H1 (cell line): ENCODE data around the gene DVL3. TPM values are rescaled to one million over a fixed set of nuclear protein-coding genes. Genes with fewer than 3 reads are reported as not detected.

ENCODE experiments used
- CTCF ChIA-PET: fragments of 300-600 bp; sonication (Branson Sonifier 250); formaldehyde crosslinking; loops from one replicate; lab custom pipeline; 2021; ENCODE audit not compliant: partially characterized antibody; lab: Charles Lee
- POLR2A ChIA-PET: fragments of 300-600 bp; sonication (Branson Sonifier 250); formaldehyde crosslinking; loops from one replicate; lab custom pipeline; 2021; ENCODE audit warnings: inconsistent platforms; ENCODE audit not compliant: partially characterized antibody; lab: Charles Lee
- DNase-seq, 2 experiments: peaks; one replicate each; pipeline versions ENCODE4 v3.0.0 to v3.0.0-alpha.2; 2010 to 2022; ENCODE audit warnings: low spot score in 2 of 2, low read depth in 1 of 2, mixed read lengths in 1 of 2
- FAIRE-seq: peaks from 2 replicates; lab custom pipeline; 2011; peaks lifted over from hg19 to GRCh38; lab: Jason Lieb, UNC
- H2AFZ ChIP-seq: 2 replicates; pipeline ENCODE4 v1.8.1; 2012; ENCODE audit warnings: low read length, inconsistent platforms
- H2AK5ac ChIP-seq: 2 replicates; pipeline ENCODE4 v1.6.1; 2013; ENCODE audit warnings: low read depth, low read length
- H2BK120ac ChIP-seq: replicated peaks from 2 replicates; pipeline ENCODE3; 2013; ENCODE audit warnings: low read depth, low read length, inconsistent platforms
- H2BK12ac ChIP-seq: 2 replicates; pipeline ENCODE4 v1.6.1; 2013; ENCODE audit warnings: low read depth, low read length
- H2BK15ac ChIP-seq: 2 replicates; pipeline ENCODE4 v1.6.1; 2013; ENCODE audit warnings: low read length
- H2BK20ac ChIP-seq: 2 replicates; pipeline ENCODE4 v1.6.1; 2013; ENCODE audit warnings: low read length
- H2BK5ac ChIP-seq: 2 replicates; pipeline ENCODE4 v1.6.1; 2013; ENCODE audit warnings: low read depth, low read length
- H3K14ac ChIP-seq: 2 replicates; pipeline ENCODE4 v1.6.1; 2013; ENCODE audit warnings: inconsistent platforms; ENCODE audit not compliant: insufficient read length
- H3K18ac ChIP-seq: 2 replicates; pipeline ENCODE4 v1.6.1; 2013; ENCODE audit warnings: low read length; ENCODE audit errors: extremely low read depth
- H3K23ac ChIP-seq: 2 replicates; pipeline ENCODE4 v1.6.1; 2013; ENCODE audit warnings: inconsistent platforms; ENCODE audit not compliant: insufficient read length
- H3K23me2 ChIP-seq: 2 replicates; pipeline ENCODE4 v1.6.1; 2013; ENCODE audit warnings: low read depth, low read length
- H3K27ac ChIP-seq: 2 replicates; pipeline ENCODE4 v1.6.1; 2011; ENCODE audit warnings: low read depth, low read length, inconsistent platforms
- H3K27me3 ChIP-seq, 4 experiments: replicated peaks in 1 of 4; 1 replicate in 1 of 4; 2 replicates in 3 of 4; pipeline versions ENCODE4 v1.6.1 to v1.8.1; 2011 to 2013; ENCODE audit warnings: low read length in 3 of 4, mild to moderate bottlenecking in 3 of 4, inconsistent platforms in 2 of 4, mixed read lengths in 2 of 4, moderate library complexity in 1 of 4; ENCODE audit not compliant: control insufficient read depth in 3 of 4, insufficient read depth in 3 of 4; ENCODE audit errors: extremely low read depth in 1 of 4
- H3K36me3 ChIP-seq, 4 experiments: 2 replicates each; pipeline versions ENCODE4 v1.6.1 to v1.8.1; 2011 to 2013; ENCODE audit warnings: mild to moderate bottlenecking in 4 of 4, low read length in 3 of 4, moderate library complexity in 2 of 4, control low read depth in 1 of 4, inconsistent platforms in 1 of 4; ENCODE audit not compliant: insufficient read depth in 4 of 4, control insufficient read depth in 2 of 4
- H3K4ac ChIP-seq: replicated peaks from 2 replicates; pipeline ENCODE3; 2013; ENCODE audit warnings: low read length, low read depth, mixed read lengths, inconsistent platforms; ENCODE audit not compliant: insufficient read length
- H3K4me1 ChIP-seq, 4 experiments: replicated peaks in 1 of 4; 1 replicate in 1 of 4; 2 replicates in 3 of 4; pipeline versions ENCODE4 v1.6.1 to v1.8.1; 2011 to 2013; ENCODE audit warnings: low read length in 3 of 4, inconsistent platforms in 2 of 4, mixed read lengths in 1 of 4; ENCODE audit not compliant: insufficient read depth in 4 of 4, control insufficient read depth in 3 of 4
- H3K4me2 ChIP-seq, 2 experiments: 2 replicates each; pipeline versions ENCODE4 v1.6.1 to v1.8.1; 2011 to 2013; ENCODE audit warnings: low read depth in 2 of 2, low read length in 2 of 2, control low read depth in 1 of 2, inconsistent platforms in 1 of 2, mild to moderate bottlenecking in 1 of 2; ENCODE audit not compliant: insufficient read depth in 1 of 2
- H3K4me3 ChIP-seq, 4 experiments: fragments of 200-600, 300-600 bp in 1 of 4; sonication (generic), shearing (Covaris generic), sonication (Bioruptor Twin) in 1 of 4; 2 replicates each; pipeline versions ENCODE4 v1.5.1 to v1.8.1; 2011 to 2016; ENCODE audit warnings: low read length in 4 of 4, low read depth in 3 of 4, control low read depth in 2 of 4, inconsistent platforms in 2 of 4, mild to moderate bottlenecking in 2 of 4, mixed read lengths in 1 of 4, moderate library complexity in 1 of 4; ENCODE audit not compliant: insufficient read depth in 2 of 4; ENCODE audit errors: extremely low read depth in 1 of 4
- H3K56ac ChIP-seq: replicated peaks from 2 replicates; pipeline ENCODE3; 2013; ENCODE audit warnings: low read depth, mild to moderate bottlenecking, mixed read lengths, low read length, inconsistent platforms; ENCODE audit not compliant: insufficient read length
- H3K79me1 ChIP-seq: 2 replicates; pipeline ENCODE4 v1.6.1; 2013; ENCODE audit warnings: low read depth, low read length, control low read depth
- H3K79me2 ChIP-seq, 2 experiments: 2 replicates each; pipeline versions ENCODE4 v1.6.1 to v1.8.1; 2012 to 2013; ENCODE audit warnings: low read length in 2 of 2, mild to moderate bottlenecking in 2 of 2, inconsistent platforms in 1 of 2; ENCODE audit not compliant: insufficient read depth in 2 of 2, control insufficient read depth in 1 of 2
- H3K9ac ChIP-seq, 4 experiments: replicated peaks in 1 of 4; 1 replicate in 1 of 4; 2 replicates in 3 of 4; pipeline versions ENCODE4 v1.6.1 to v1.8.1; 2011 to 2013; ENCODE audit warnings: low read depth in 3 of 4, low read length in 3 of 4, control low read depth in 2 of 4, mild to moderate bottlenecking in 2 of 4, moderate library complexity in 2 of 4, inconsistent platforms in 1 of 4; ENCODE audit errors: extremely low read depth in 1 of 4
- H3K9me3 ChIP-seq, 2 experiments: 2 replicates each; pipeline versions ENCODE4 v1.6.1 to v1.8.1; 2012 to 2013; ENCODE audit warnings: mild to moderate bottlenecking in 2 of 2, moderate library complexity in 2 of 2, control low read depth in 1 of 2, inconsistent platforms in 1 of 2, low read depth in 1 of 2, low read length in 1 of 2, mixed read lengths in 1 of 2; ENCODE audit not compliant: insufficient read depth in 2 of 2
- H4K20me1 ChIP-seq, 2 experiments: replicated peaks in 1 of 2; 2 replicates each; pipeline versions ENCODE3 to v1.8.1; 2011 to 2013; ENCODE audit warnings: inconsistent platforms in 2 of 2, low read length in 2 of 2, mild to moderate bottlenecking in 1 of 2; ENCODE audit not compliant: insufficient read depth in 2 of 2, control insufficient read depth in 1 of 2
- H4K5ac ChIP-seq: 2 replicates; pipeline ENCODE4 v1.6.1; 2013; ENCODE audit warnings: low read length, low read depth, mixed read lengths, inconsistent platforms; ENCODE audit not compliant: insufficient read length
- H4K8ac ChIP-seq: 2 replicates; pipeline ENCODE4 v1.8.0; 2013; ENCODE audit warnings: mild to moderate bottlenecking, moderate library complexity, low read length, inconsistent platforms; ENCODE audit not compliant: insufficient read depth; ENCODE audit errors: extremely low read depth
- H4K91ac ChIP-seq: replicated peaks from 2 replicates; pipeline ENCODE3; 2013; ENCODE audit warnings: low read length, mixed read lengths, inconsistent platforms; ENCODE audit not compliant: insufficient read length
- CHD1 ChIP-seq: IDR thresholded peaks from 2 replicates; pipeline ENCODE4 v1.6.1; 2012; ENCODE audit warnings: low read depth, low read length, improper control_type of control experiment
- CHD2 ChIP-seq: IDR thresholded peaks from 2 replicates; pipeline ENCODE4 v1.6.1; 2012; ENCODE audit warnings: low read length, improper control_type of control experiment
- GTF2F1 ChIP-seq: IDR thresholded peaks from 2 replicates; pipeline ENCODE4 v1.6.1; 2012; ENCODE audit warnings: low read depth, low read length, improper control_type of control experiment, borderline replicate concordance
- POLR2A ChIP-seq, 2 experiments: IDR thresholded peaks; 1 replicate in 1 of 2; 2 replicates in 1 of 2; pipeline ENCODE4 v1.6.1; 2011; ENCODE audit warnings: low read depth in 2 of 2, low read length in 2 of 2, mild to moderate bottlenecking in 2 of 2; ENCODE audit errors: control extremely low read depth in 1 of 2
- RAD21 ChIP-seq, 2 experiments: IDR thresholded peaks in 1 of 2; conservative IDR thresholded peaks in 1 of 2; 2 replicates each; pipeline ENCODE4 v1.6.1; 2011; ENCODE audit warnings: low read depth in 2 of 2, low read length in 2 of 2, improper control_type of control experiment in 1 of 2, inconsistent platforms in 1 of 2, mild to moderate bottlenecking in 1 of 2, moderate library complexity in 1 of 2
- RFX5 ChIP-seq: IDR thresholded peaks from 2 replicates; pipeline ENCODE4 v1.6.1; 2011; ENCODE audit warnings: low read depth, low read length, improper control_type of control experiment, borderline replicate concordance
- SIN3A ChIP-seq, 2 experiments: IDR thresholded peaks in 1 of 2; conservative IDR thresholded peaks in 1 of 2; 2 replicates each; pipeline ENCODE4 v1.6.1; 2011 to 2012; ENCODE audit warnings: low read length in 2 of 2, improper control_type of control experiment in 1 of 2, low read depth in 1 of 2, mild to moderate bottlenecking in 1 of 2
- SIRT6 ChIP-seq: IDR thresholded peaks from one replicate; pipeline ENCODE4 v1.7.1; 2012; ENCODE audit warnings: low read length, inconsistent platforms
- SIX5 ChIP-seq: IDR thresholded peaks from 2 replicates; pipeline ENCODE4 v1.6.1; 2011; ENCODE audit warnings: mild to moderate bottlenecking, low read depth, low read length
- TEAD4 ChIP-seq: IDR thresholded peaks from 2 replicates; pipeline ENCODE4 v1.6.1; 2012; ENCODE audit warnings: low read depth, low read length, inconsistent platforms, mixed read lengths
- WGBS, 2 experiments: shearing (Covaris generic) in 1 of 2; methylation state at CpG; one replicate each; pipeline versions ENCODE4 v1.1.6 to v1.1.7; 2013 to 2015; ENCODE audit warnings: low lambda C conversion rate in 2 of 2, mixed read lengths in 2 of 2, inconsistent platforms in 1 of 2, low coverage in 1 of 2, missing lambda C conversion rate in 1 of 2; ENCODE audit not compliant: insufficient replicate concordance in 2 of 2, insufficient coverage in 1 of 2, insufficient read length in 1 of 2; ENCODE audit errors: extremely low coverage in 1 of 2, missing lambda C conversion rate in 1 of 2; 5-methylcytosine and 5-hydroxymethylcytosine counted together
- polyA plus RNA-seq, 7 experiments: library from polyadenylated mRNA; depleted of rRNA in 3 of 7; stranded (reverse) in 5 of 7; unstranded in 2 of 7; fragments of >200 nt in 5 of 7; fragments of 200-250 nt in 2 of 7; gene quantifications; 1 replicate in 5 of 7; 2 replicates in 1 of 7; 4 replicates in 1 of 7; pipeline versions ENCODE4 v1.2.1 to v1.2.3, GENCODE V29; 2011 to 2013; ENCODE audit warnings: missing spikeins in 2 of 7, mixed read lengths in 2 of 7
- total RNA-seq: library from RNA; stranded (reverse); fragmentation: NEBNext Ultra II Directional; extraction: Animal tissue kit (Norgen Biotek cat#: 25700); gene quantifications from 2 replicates; pipeline ENCODE4 v1.2.1, GENCODE V29; 2021
- TF ChIP-seq, protein P1 (sequence below): IDR thresholded peaks from 2 replicates; pipeline ENCODE4 v1.6.1; 2012; ENCODE audit warnings: inconsistent platforms

Gene DVL3
- total and polyA plus RNA-seq, 2 of the 8 experiments (the other 6 are each of a cell fraction or from before 2014, with no cell fraction given), result 38.5 to 66.6 TPM

GRCh38 chr3:184145111-184145524 lies 10.1 kb upstream of the DVL3 start:
- Histone ChIP-seq H3K9ac (no peak overlapping the region), H3K18ac (no peak overlapping the region), H3K23me2 (no peaks in the 10 kb centered on the region), H3K4ac (no peak overlapping the region), H3K4me2 (no peak overlapping the region), H2BK120ac (no peak overlapping the region), H4K91ac (no peak overlapping the region), H4K8ac (no peak overlapping the region), H3K36me3 (peaks cover 11 to 51% (median 34%) of the 10 kb centered on the region in 4 experiments), H3K9me3 (no peaks in the 10 kb centered on the region), H3K56ac (no peak overlapping the region), H2AFZ (no peak overlapping the region), H4K20me1 (peaks cover 0 to 3% of the 10 kb centered on the region in 2 experiments), H3K4me3 (no peak overlapping the region), H2BK5ac (no peak overlapping the region), H2BK20ac (no peak overlapping the region), H2BK12ac (no peak overlapping the region), H2BK15ac (no peak overlapping the region), H4K5ac (no peak overlapping the region), H3K4me1 (no peaks in the 10 kb centered on the region), H3K79me2 (no peaks in the 10 kb centered on the region; a peak in 1 of 4 replicates), H3K23ac (no peak overlapping the region), H3K27ac (no peak overlapping the region), H3K27me3 (no peaks in the 10 kb centered on the region), H2AK5ac (no peak overlapping the region), H3K14ac (no peak overlapping the region), H3K79me1 (peaks cover 2% of the 10 kb centered on the region; the same call in 1 of the 2 replicates)
- DNase-seq (peak in 1 of 2 experiments; percentile 62), FAIRE-seq (peak; percentile 91)
- ChIA-PET POLR2A (interaction anchor here (0.9 to 4.6 kb wide), 12 partner anchors 10 to 168 kb away, joined by 3 to 26 read pairs (median 4); partner anchors contain the start of genes ALG3 and EIF2B5), CTCF (interaction anchor here (0.7 to 3.5 kb wide), 42 partner anchors 9 to 252 kb away, joined by 3 to 28 read pairs (median 4); partner anchors contain the start of genes ABCF3, AP2M1, EEF1AKMT4 and EIF2B5)
- 72% methylated on average over 4 of the region's 4 CpGs; no CpG with 5 or more reads in 1 of the 2 experiments for WGBS, 2 experiments
- peak in 1 of 2 experiments; percentile 59; a peak in 1 of 4 replicates for TF ChIP-seq SIN3A (conservative IDR thresholded peaks at IDR 0.05 in 1 of 2, IDR thresholded peaks at IDR 0.05 in 1 of 2; ENCODE audit: low read depth in 1 of 2, low read length in 2 of 2)
- no peak for TF ChIP-seq TEAD4
- TF ChIP-seq SIX5, result no peak
- no peak for TF ChIP-seq CHD1
- no peak for TF ChIP-seq GTF2F1
- no peak for TF ChIP-seq RFX5
- no peak for TF ChIP-seq SIRT6
- TF ChIP-seq POLR2A (IDR thresholded peaks at IDR 0.05; ENCODE audit: control extremely low read depth in 1 of 2, low read depth in 2 of 2, low read length in 2 of 2), result no peak
- TF ChIP-seq, protein P1, sequence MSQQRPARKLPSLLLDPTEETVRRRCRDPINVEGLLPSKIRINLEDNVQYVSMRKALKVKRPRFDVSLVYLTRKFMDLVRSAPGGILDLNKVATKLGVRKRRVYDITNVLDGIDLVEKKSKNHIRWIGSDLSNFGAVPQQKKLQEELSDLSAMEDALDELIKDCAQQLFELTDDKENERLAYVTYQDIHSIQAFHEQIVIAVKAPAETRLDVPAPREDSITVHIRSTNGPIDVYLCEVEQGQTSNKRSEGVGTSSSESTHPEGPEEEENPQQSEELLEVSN, result no peak
- peak; percentile 79 to 83 for TF ChIP-seq RAD21 (IDR thresholded peaks at IDR 0.05 in 1 of 2, conservative IDR thresholded peaks at IDR 0.05 in 1 of 2; ENCODE audit: low read depth in 2 of 2, low read length in 2 of 2)
- no peak for TF ChIP-seq CHD2
